Tibial nerve (tissue), 4 donors: ENCODE measurements around the gene AGK.

ENCODE experiments used
- EP300 ChIP-seq, 2 donors: sonication (generic); formaldehyde crosslinking; IDR thresholded peaks; one replicate each; pipeline ENCODE4 v1.6.1; 2017; ENCODE audit warnings: antibody characterized with exemption in 2 of 2, mild to moderate bottlenecking in 1 of 2
- TF ChIP-seq, protein P1 (sequence below), 5 experiments: fragments of 200-600 bp in 3 of 5; fragments of 450-650 bp in 2 of 5; sonication (generic) in 3 of 5; IDR thresholded peaks; one replicate each; pipeline ENCODE4 v1.5.1; 2016 to 2019; ENCODE audit warnings: antibody characterized with exemption in 5 of 5, mild to moderate bottlenecking in 3 of 5, moderate library complexity in 2 of 5

DNA sequence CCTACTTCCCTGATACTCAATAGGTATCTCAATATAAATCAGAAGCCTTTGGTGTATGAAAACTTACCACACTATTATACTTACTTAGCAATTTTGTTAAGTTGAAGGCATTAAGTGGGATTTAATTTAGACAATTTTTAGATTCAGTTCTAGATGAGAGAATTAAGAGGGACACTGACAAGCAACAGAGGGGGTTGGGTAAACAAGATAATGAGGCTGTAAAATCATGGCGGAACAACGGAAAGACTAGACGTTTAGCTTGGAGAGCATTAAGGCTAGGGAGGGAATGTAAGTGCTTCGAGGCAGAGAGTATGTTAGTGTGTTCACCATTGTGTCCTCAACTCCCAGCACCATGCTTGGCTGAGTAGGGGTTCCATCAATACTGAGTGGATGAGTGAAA lies 79.4 kb downstream of the AGK start:
- TF ChIP-seq, protein P1, sequence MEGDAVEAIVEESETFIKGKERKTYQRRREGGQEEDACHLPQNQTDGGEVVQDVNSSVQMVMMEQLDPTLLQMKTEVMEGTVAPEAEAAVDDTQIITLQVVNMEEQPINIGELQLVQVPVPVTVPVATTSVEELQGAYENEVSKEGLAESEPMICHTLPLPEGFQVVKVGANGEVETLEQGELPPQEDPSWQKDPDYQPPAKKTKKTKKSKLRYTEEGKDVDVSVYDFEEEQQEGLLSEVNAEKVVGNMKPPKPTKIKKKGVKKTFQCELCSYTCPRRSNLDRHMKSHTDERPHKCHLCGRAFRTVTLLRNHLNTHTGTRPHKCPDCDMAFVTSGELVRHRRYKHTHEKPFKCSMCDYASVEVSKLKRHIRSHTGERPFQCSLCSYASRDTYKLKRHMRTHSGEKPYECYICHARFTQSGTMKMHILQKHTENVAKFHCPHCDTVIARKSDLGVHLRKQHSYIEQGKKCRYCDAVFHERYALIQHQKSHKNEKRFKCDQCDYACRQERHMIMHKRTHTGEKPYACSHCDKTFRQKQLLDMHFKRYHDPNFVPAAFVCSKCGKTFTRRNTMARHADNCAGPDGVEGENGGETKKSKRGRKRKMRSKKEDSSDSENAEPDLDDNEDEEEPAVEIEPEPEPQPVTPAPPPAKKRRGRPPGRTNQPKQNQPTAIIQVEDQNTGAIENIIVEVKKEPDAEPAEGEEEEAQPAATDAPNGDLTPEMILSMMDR (IDR thresholded peaks at IDR 0.05), result no peak
- no peak for TF ChIP-seq EP300 (IDR thresholded peaks at IDR 0.05)
